ENCODE data around the gene IFNL4.

Gene IFNL4

GRCh38 chr19:39211731-39212374 lies 36.8 kb downstream of the IFNL4 start:
- no peak for TF ChIP-seq CTCF (IDR thresholded peaks at IDR 0.05; ENCODE audit: insufficient read depth, missing control alignments)
- DNase-seq (ENCODE audit: insufficient read length, low spot score) (no peak), FAIRE-seq (no peak)

GRCh38 chr19:39209196-39209595 lies 39.5 kb downstream of the IFNL4 start:
- DNase-seq (ENCODE audit: insufficient read length, low spot score) (no peak), FAIRE-seq (no peak)
- TF ChIP-seq CTCF (IDR thresholded peaks at IDR 0.05; ENCODE audit: insufficient read depth, missing control alignments), result no peak

- TF ChIP-seq CTCF (IDR thresholded peaks at IDR 0.05; ENCODE audit: insufficient read depth, missing control alignments), result no peak
- peak; percentile 3 for DNase-seq (ENCODE audit: insufficient read length, low spot score)
- FAIRE-seq, result no peak
Observed at GRCh38 chr19:39208175-39208795, 40.4 kb downstream of the IFNL4 start.

GRCh38 chr19:39207293-39207836 lies 41.3 kb downstream of the IFNL4 start:
- no peak for TF ChIP-seq CTCF (IDR thresholded peaks at IDR 0.05; ENCODE audit: insufficient read depth, missing control alignments)
- FAIRE-seq, result no peak
- DNase-seq (ENCODE audit: insufficient read length, low spot score), result no peak

- no peak for TF ChIP-seq CTCF (IDR thresholded peaks at IDR 0.05; ENCODE audit: insufficient read depth, missing control alignments)
- FAIRE-seq (no peak), DNase-seq (ENCODE audit: insufficient read length, low spot score) (no peak)
Observed at GRCh38 chr19:39206122-39206521, 42.5 kb downstream of the IFNL4 start.

GRCh38 chr19:39205449-39205764 lies 43.2 kb downstream of the IFNL4 start:
- FAIRE-seq, result no peak
- no peak for DNase-seq (ENCODE audit: insufficient read length, low spot score)
- TF ChIP-seq CTCF (IDR thresholded peaks at IDR 0.05; ENCODE audit: insufficient read depth, missing control alignments), result no peak
